T-helper 2 cell treated with Interferon-gamma antibody and Interleukin-4, amounts not matched to agents 5 μg/mL and 100 μg/mL, for 36 hours (primary cell): ENCODE results near the gene AMBRA1.

Experiments
- DNase-seq: peaks from one replicate; pipeline ENCODE4 v3.0.0; 2021; ENCODE audit warnings: low spot score
- H3K27ac Mint-ChIP-seq: one replicate; pipeline ENCODE4 v1.8.0; 2021; ENCODE audit warnings: mild to moderate bottlenecking, mixed read lengths
- H3K27me3 Mint-ChIP-seq: one replicate; pipeline ENCODE4 v1.8.0; 2021; ENCODE audit warnings: low read depth, mixed read lengths
- H3K36me3 Mint-ChIP-seq: one replicate; pipeline ENCODE4 v1.8.0; 2021; ENCODE audit warnings: low read depth, mixed read lengths
- H3K4me1 Mint-ChIP-seq: one replicate; pipeline ENCODE4 v1.8.0; 2021; ENCODE audit warnings: low read depth, mixed read lengths
- H3K4me3 Mint-ChIP-seq: one replicate; pipeline ENCODE4 v1.8.0; 2022; ENCODE audit warnings: mild to moderate bottlenecking, moderate library complexity, mixed read lengths
- H3K9me3 Mint-ChIP-seq: one replicate; pipeline ENCODE4 v1.8.0; 2021; ENCODE audit warnings: mixed read lengths

The AMBRA1 gene

GRCh38 chr11:46413760-46414465 lies 179.9 kb downstream of the AMBRA1 start:
- no peak for DNase-seq
- H3K27me3 Mint-ChIP-seq: no peaks in the 10 kb centered on the region
- H3K36me3 Mint-ChIP-seq: peaks cover 14% of the 10 kb centered on the region
- no peaks in the 10 kb centered on the region for H3K4me1 Mint-ChIP-seq
- no peak overlapping the region for H3K4me3 Mint-ChIP-seq
- no peaks in the 10 kb centered on the region for H3K9me3 Mint-ChIP-seq
- H3K27ac Mint-ChIP-seq: peak overlapping the region; percentile 31

GRCh38 chr11:46410021-46410420 lies 183.8 kb downstream of the AMBRA1 start:
- no peaks in the 10 kb centered on the region for H3K4me1 Mint-ChIP-seq
- H3K27me3 Mint-ChIP-seq: no peaks in the 10 kb centered on the region
- peaks cover 15% of the 10 kb centered on the region for H3K36me3 Mint-ChIP-seq
- DNase-seq: no peak
- H3K4me3 Mint-ChIP-seq: no peak overlapping the region
- no peaks in the 10 kb centered on the region for H3K9me3 Mint-ChIP-seq
- H3K27ac Mint-ChIP-seq: no peak overlapping the region

GRCh38 chr11:46408407-46408986 lies 185.3 kb downstream of the AMBRA1 start:
- H3K27ac Mint-ChIP-seq: no peak overlapping the region
- no peak for DNase-seq
- H3K4me3 Mint-ChIP-seq: no peak overlapping the region
- H3K9me3 Mint-ChIP-seq: no peaks in the 10 kb centered on the region
- H3K27me3 Mint-ChIP-seq: no peaks in the 10 kb centered on the region
- peaks cover 8% of the 10 kb centered on the region for H3K36me3 Mint-ChIP-seq
- no peaks in the 10 kb centered on the region for H3K4me1 Mint-ChIP-seq

DNA sequence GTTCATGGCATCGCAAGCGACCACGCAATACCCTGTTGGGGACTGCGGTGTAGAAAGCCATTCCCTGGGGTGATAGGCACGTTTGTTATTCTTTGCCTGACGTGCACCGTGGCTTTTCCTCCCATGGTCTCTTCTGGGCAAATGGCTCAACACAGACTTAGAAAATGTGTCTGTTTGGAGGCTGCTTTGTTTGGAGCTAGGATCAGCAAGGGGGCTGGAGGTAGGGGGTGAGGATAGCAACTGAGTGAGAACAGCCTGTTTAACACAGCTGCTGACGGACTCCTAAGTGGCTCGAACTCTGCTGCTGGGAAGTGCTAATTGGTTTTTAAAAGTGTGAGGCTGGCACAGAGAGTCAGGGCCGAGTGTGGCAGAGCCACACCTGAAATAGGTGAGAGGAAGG lies 186.2 kb downstream of the AMBRA1 start:
- Mint-ChIP-seq H3K36me3 (peaks cover 8% of the 10 kb centered on the region), H3K27ac (no peak overlapping the region), H3K4me3 (no peak overlapping the region), H3K9me3 (no peaks in the 10 kb centered on the region), H3K4me1 (no peaks in the 10 kb centered on the region), H3K27me3 (no peaks in the 10 kb centered on the region)
- DNase-seq: no peak

DNA sequence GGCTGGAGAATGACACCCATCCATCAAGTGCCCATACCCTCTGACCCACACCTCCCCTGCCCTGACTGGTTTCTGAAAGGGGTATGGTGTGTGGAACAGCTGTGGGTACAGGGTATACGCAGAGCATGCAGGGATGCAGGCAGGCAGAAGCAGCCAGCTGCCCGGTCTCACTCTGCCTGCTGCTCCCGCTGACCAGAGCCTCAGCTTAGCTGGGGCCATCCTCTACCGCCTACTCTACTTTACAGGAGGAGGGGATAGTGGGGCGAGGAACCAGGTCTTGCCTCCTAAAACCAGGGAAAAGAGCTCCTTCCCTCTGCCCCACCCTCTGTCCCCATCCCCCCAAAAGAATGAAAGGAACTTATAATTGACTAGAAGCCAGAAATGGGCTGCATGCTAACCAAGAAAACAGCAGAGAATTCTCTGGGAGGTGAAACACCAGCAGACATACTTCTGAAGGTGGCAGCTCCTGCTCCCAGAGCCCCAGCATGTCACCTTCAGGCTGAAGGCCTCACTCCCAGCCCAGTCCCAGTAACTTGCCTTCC lies 189.3 kb downstream of the AMBRA1 start:
- Mint-ChIP-seq H3K4me1 (no peaks in the 10 kb centered on the region), H3K36me3 (peaks cover 14% of the 10 kb centered on the region), H3K27ac (no peak overlapping the region), H3K4me3 (no peak overlapping the region), H3K9me3 (no peaks in the 10 kb centered on the region), H3K27me3 (no peaks in the 10 kb centered on the region)
- DNase-seq: no peak

DNA sequence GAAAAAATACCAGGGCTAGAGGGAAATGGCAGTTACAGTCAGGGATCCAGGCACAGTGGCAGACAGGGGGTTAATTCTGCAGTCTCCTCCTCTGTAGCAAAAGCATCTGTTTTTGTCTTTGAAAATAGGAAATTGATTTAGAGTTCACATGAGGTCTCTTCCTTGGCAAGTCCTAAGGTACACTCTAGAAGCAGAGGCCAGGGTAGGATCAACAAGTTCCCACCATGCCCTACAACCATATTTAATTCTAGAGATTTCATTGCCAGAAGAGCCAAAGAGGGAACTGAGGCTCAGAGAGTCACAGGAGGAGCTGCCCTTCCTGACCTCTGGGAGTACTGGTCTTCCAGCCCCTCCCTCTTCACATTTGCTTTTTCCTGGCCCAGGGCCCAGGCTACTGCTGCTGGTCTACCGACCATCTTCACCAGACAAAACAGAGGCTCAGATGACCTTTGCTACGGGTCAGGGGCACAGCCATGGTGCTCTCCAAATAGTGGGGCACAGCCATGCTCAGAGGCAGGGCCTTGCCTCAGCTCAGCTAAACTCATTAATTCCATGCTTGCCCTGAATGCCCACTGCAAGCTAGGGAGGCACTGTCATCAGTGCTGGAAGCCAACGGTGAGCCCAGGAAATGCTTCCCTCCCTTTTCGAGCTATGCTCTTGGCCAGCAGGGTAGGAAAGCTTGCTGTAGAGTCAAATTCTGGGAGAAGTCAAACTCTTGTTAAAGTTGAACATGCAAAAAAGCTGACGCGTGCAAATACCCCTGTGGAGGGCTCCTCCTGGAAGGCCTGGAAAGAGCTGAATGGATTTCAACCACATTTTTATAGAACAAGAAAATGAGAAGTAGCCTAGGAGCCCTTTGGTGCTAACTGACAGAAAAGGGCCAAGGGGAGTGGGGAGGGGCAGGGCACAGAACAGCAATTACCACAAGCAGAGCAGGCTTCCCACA lies 190.6 kb downstream of the AMBRA1 start:
- H3K9me3 Mint-ChIP-seq: no peaks in the 10 kb centered on the region
- H3K27ac Mint-ChIP-seq: no peak overlapping the region
- H3K36me3 Mint-ChIP-seq: peaks cover 9% of the 10 kb centered on the region
- DNase-seq: no peak
- no peaks in the 10 kb centered on the region for H3K4me1 Mint-ChIP-seq
- H3K27me3 Mint-ChIP-seq: no peaks in the 10 kb centered on the region
- H3K4me3 Mint-ChIP-seq: no peak overlapping the region

DNA sequence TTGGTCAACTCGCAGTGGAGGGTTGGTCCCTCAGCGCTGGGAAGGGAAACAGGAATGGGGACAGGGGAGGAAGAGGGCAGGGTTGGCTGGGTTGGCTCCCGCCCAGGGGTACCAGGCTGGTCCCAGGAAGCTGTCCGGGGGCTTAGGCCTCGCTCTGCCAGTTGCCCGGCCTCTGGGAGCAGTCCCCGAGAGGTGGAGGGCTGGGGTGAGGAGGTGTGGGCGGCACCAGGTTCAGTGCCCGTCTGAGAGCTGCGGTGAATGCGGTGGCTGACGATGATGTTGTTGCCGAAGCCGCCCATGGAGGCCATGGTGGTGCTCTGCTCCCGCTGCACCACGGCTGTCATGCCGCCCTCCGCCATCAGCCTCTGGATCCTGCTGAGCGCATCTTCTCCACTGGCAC lies 196.3 kb downstream of the AMBRA1 start:
- H3K4me1 Mint-ChIP-seq: peaks cover 5% of the 10 kb centered on the region
- H3K27me3 Mint-ChIP-seq: peaks cover 13% of the 10 kb centered on the region
- no peak overlapping the region for H3K4me3 Mint-ChIP-seq
- DNase-seq: no peak
- H3K36me3 Mint-ChIP-seq: peaks cover 8% of the 10 kb centered on the region
- no peak overlapping the region for H3K27ac Mint-ChIP-seq
- H3K9me3 Mint-ChIP-seq: no peaks in the 10 kb centered on the region

- H3K4me1 Mint-ChIP-seq: peaks cover 5% of the 10 kb centered on the region
- H3K36me3 Mint-ChIP-seq: peaks cover 2% of the 10 kb centered on the region
- H3K4me3 Mint-ChIP-seq: no peak overlapping the region
- no peaks in the 10 kb centered on the region for H3K9me3 Mint-ChIP-seq
- DNase-seq: no peak
- no peak overlapping the region for H3K27ac Mint-ChIP-seq
- peaks cover 35% of the 10 kb centered on the region for H3K27me3 Mint-ChIP-seq
Measured at GRCh38 chr11:46393759-46394158, 200.1 kb downstream of the AMBRA1 start.

- no peak for DNase-seq
- Mint-ChIP-seq H3K36me3 (peaks cover 2% of the 10 kb centered on the region), H3K27me3 (peaks cover 41% of the 10 kb centered on the region), H3K9me3 (no peaks in the 10 kb centered on the region), H3K27ac (no peak overlapping the region), H3K4me3 (peak overlapping the region; percentile 78), H3K4me1 (peaks cover 7% of the 10 kb centered on the region)
Measured at GRCh38 chr11:46393231-46393616, 200.6 kb downstream of the AMBRA1 start.

GRCh38 chr11:46392421-46393230 lies 201.2 kb downstream of the AMBRA1 start:
- Mint-ChIP-seq H3K27me3 (peaks cover 45% of the 10 kb centered on the region), H3K9me3 (no peaks in the 10 kb centered on the region), H3K4me3 (peak overlapping the region; percentile 78), H3K36me3 (peaks cover 2% of the 10 kb centered on the region), H3K4me1 (peaks cover 11% of the 10 kb centered on the region), H3K27ac (no peak overlapping the region)
- peak; percentile 82 for DNase-seq

DNA sequence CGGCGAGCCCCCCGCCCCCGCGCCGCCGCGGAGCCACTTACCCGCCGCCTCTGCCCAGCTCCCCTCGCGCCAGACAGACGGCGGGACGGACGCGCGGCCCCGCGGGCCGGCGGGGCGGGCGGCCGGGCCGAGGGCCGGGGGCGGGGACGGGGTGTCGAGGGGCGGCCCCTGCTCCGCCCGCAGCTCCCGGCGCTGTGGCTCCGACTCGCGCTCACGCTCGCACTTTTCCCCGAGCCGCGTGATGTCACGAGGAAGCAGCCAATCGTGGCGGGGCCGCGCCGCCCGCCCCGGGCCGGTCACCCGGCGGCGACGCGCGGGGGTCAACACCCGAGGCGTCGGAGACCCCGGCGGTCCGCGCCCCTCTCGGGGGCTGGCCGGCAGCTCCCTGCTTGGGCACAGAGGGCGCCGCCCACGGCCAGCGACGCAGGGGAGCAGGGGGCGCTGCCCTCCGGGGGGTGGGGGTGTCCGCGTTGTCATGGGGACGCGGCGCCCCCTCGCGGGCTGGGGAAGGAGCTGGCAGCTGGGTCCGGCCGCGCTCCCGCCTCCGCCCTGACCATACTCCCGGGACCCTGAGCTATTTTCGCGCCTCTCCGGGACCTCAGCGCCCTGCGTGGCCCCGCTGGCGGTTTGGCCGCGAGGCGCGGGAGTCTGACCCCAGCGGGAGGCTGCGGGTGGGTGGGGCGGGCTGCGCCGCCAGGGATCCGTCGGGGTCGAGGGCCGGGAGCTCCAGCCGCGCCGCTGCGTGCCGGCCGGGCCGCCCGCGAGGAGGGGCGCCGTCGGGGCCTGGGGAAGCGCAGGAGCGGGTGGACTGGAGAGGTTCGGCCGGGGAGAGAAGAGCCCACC lies 202.0 kb downstream of the AMBRA1 start, which contains the start of gene CHRM4:
Gene CHRM4, minus strand, starts transcription at position 199 of the 843 bp plus-strand sequence. CDS start 5,219 bp downstream, outside the sequence.
- Mint-ChIP-seq H3K4me3 (peak within 1 kb of the TSS; percentile 78), H3K27me3 (peaks cover 52% of the 10 kb centered on the region), H3K36me3 (peaks cover 2% of the 10 kb centered on the region), H3K4me1 (peaks cover 11% of the 10 kb centered on the region), H3K9me3 (no peaks in the 10 kb centered on the region), H3K27ac (no peak within 1 kb of the TSS)
- no peak for DNase-seq

DNA sequence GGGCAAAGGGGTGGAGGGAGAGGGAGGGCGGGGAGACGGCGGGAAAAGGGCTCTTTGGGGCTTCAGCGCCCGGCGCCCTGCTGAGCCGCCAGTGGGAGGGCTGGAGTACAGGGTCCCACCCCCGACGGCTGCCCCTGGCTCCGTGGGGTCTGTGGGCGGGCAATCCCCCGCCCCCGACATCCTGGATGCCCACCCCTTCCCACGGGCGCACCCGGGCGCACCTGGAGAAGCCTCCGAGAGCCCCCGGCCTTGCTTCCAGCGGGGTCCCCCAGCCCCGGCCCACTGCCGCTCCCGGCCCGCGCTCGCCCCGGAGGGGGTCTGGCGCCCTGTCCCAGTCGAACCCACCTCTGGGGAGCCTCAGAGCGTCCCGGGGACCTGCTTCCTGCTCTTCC lies 202.6 kb downstream of the AMBRA1 start:
- H3K4me3 Mint-ChIP-seq: no peak overlapping the region
- peaks cover 11% of the 10 kb centered on the region for H3K4me1 Mint-ChIP-seq
- H3K27me3 Mint-ChIP-seq: peaks cover 59% of the 10 kb centered on the region
- no peaks in the 10 kb centered on the region for H3K9me3 Mint-ChIP-seq
- H3K27ac Mint-ChIP-seq: no peak overlapping the region
- no peak for DNase-seq
- no peaks in the 10 kb centered on the region for H3K36me3 Mint-ChIP-seq
